ENCODE data around the gene TMEM98. TPM values are rescaled to one million over a fixed set of nuclear protein-coding genes. Genes with fewer than 3 reads are reported as not detected.

The TMEM98 gene
- total and polyA plus RNA-seq, 2 of the 4 experiments (the other 2 are of a cell fraction): 173 to 195 TPM

DNA sequence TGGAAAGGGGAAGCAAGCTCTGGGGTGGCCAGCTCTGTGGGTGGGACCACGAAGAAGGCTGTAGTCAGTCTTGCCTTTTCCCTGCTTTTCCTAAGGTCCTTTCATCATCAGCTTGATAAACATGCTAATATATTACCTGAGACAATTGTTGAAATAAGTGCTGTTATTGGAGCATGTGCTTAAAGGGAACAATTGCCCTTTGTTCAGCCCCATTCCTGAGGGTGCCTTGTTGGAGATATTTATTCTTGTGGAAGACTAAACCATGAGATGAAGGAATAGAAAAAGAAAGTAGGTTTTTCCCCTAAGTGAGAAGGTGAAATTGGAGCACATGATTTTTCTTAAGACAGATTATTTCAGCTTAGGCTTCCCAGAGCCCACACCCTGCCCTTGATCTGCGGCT lies 7.8 kb downstream of the TMEM98 start:
- Histone ChIP-seq H2AK5ac (ENCODE audit: low read depth, low read length) (no peak overlapping the region), H2BK120ac (ENCODE audit: low read depth, low read length) (no peak overlapping the region), H3K9me1 (ENCODE audit: insufficient read depth, low read length) (peaks cover 28% of the 10 kb centered on the region), H3K18ac (ENCODE audit: low read depth, low read length) (no peak overlapping the region), H2BK5ac (ENCODE audit: low read depth, low read length, poor library complexity, severe bottlenecking) (no peak overlapping the region), H3K56ac (ENCODE audit: extremely low read depth, insufficient read depth, low read length) (no peak overlapping the region), H4K91ac (ENCODE audit: insufficient read depth, low read depth, low read length) (no peak overlapping the region), H4K8ac (ENCODE audit: low read depth in 2 of 2, low read length in 2 of 2) (no peak overlapping the region), H2AK9ac (replicated peaks; ENCODE audit: low read depth, low read length, poor library complexity) (no peak overlapping the region), H4K20me1 (ENCODE audit: insufficient read depth, low read length) (peaks cover 4% of the 10 kb centered on the region; the same call in 1 of the 2 replicates), H2AFZ (replicated peaks; ENCODE audit: low read length, poor library complexity) (no peak overlapping the region), H3K27ac (ENCODE audit: insufficient read depth, low read length) (no peak overlapping the region), H3K79me1 (ENCODE audit: low read depth in 1 of 2, low read length in 2 of 2) (peaks cover 0 to 26% of the 10 kb centered on the region in 2 experiments; a peak in 2 of 4 replicates), H3K27me3 (ENCODE audit: control insufficient read depth, insufficient read depth, low read length) (no peaks in the 10 kb centered on the region), H2BK15ac (ENCODE audit: low read depth, low read length) (no peak overlapping the region), H3K23ac (ENCODE audit: low read depth, low read length) (no peak overlapping the region), H3K36me3 (ENCODE audit: control insufficient read depth, insufficient read depth, low read length) (peaks cover 62% of the 10 kb centered on the region), H2BK20ac (ENCODE audit: low read depth, low read length) (no peak overlapping the region), H3K4me1 (ENCODE audit: control insufficient read depth, insufficient read depth, low read length) (peaks cover 5% of the 10 kb centered on the region), H3K14ac (replicated peaks; ENCODE audit: low read depth, low read length) (no peak overlapping the region), H3K9me3 (ENCODE audit: control insufficient read depth, insufficient read depth, low read length) (no peaks in the 10 kb centered on the region), H4K5ac (ENCODE audit: low read depth, low read length) (no peak overlapping the region), H3K9ac (ENCODE audit: low read depth, low read length) (no peak overlapping the region), H3K4me2 (ENCODE audit: low read depth, low read length) (no peak overlapping the region), H3K4ac (ENCODE audit: low read depth, low read length) (no peak overlapping the region), H3K4me3 (ENCODE audit: insufficient read depth, low read depth, low read length) (no peak overlapping the region)
- TF ChIP-seq FOS (IDR thresholded peaks at IDR 0.05; ENCODE audit: low read depth, low read length) (no peak), MAFK (IDR thresholded peaks at IDR 0.05; ENCODE audit: low read depth, low read length) (no peak)
- no peak for DNase-seq
- WGBS, 2 experiments (ENCODE audit: extremely low coverage in 2 of 2, insufficient read length in 1 of 2): 100% methylated on average over 1 of the region's 2 CpGs; no CpG with 5 or more reads in 1 of the 2 experiments
- dilution Hi-C loops (cut with HindIII; ENCODE audit: low sequenced_read_pairs, unreplicated experiment): no loop called here
- in situ Hi-C loops (cut with MboI; ENCODE audit: low sequenced_read_pairs): no loop called here
- intact Hi-C loops (cut with micrococcal nuclease): no loop called here
- ATAC-seq (ENCODE audit: low read depth): no peak
- ChIA-PET POLR2A (ENCODE audit: unreplicated experiment) (no interaction called here), CTCF (interaction anchor here (0.8 to 1.6 kb wide), 3 partner anchors 8 to 152 kb away, joined by 3 to 6 read pairs (median 4); partner anchors contain the start of gene MYO1D)
- no TSS peak for BruUV-seq (replicated peaks)

Measured in IMR-90 (cell line).